Stimulated activated CD4-positive, alpha-beta T cell treated with anti-CD3 and anti-CD28 coated beads, TNF-alpha, amount 100 ng/mL, for 48 hours (primary cell): ENCODE results near the gene NDUFV2.
"Not testable (repeated sequence)": the region's sequence is repeated elsewhere in the genome, so short reads cannot be mapped to it uniquely, and the experiment has no call there.

Experiments used
- DNase-seq, 3 donors: peaks; one replicate each; pipeline ENCODE4 v3.0.0-alpha.2; 2020; ENCODE audit warnings: low read depth in 3 of 3

The NDUFV2 gene

GRCh38 chr18:9102508-9103375 lies at the start of gene NDUFV2:
Gene NDUFV2 (plus strand): TSS chr18:9102699. CDS start chr18:9102744, 45 bp downstream.
- peak; percentile 94 to 99 (median 97) for DNase-seq

- DNase-seq = no peak
Measured at GRCh38 chr18:9053814-9054213, 48.7 kb upstream of the NDUFV2 start.

DNA sequence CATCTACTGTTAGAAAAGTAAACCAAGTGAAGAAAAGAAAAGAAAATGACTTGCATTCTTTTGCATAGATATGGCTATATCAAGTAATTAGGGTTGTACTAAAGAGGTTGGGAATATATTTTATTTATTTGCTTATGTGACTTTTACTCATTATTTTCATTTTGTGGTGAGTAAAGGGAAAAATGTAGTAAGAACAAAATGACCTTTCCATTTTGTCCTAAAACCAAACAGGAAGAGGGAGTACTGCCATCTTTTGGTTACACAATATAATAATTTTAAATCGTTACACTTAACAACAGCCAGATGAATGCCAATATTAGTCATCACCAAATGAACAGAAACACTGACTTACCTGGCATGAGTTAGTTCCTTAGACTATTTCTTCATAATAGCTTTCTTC lies 47.3 kb upstream of the NDUFV2 start:
- no peak for DNase-seq

GRCh38 chr18:9055626-9056025 lies 46.9 kb upstream of the NDUFV2 start:
- no peak for DNase-seq

DNA sequence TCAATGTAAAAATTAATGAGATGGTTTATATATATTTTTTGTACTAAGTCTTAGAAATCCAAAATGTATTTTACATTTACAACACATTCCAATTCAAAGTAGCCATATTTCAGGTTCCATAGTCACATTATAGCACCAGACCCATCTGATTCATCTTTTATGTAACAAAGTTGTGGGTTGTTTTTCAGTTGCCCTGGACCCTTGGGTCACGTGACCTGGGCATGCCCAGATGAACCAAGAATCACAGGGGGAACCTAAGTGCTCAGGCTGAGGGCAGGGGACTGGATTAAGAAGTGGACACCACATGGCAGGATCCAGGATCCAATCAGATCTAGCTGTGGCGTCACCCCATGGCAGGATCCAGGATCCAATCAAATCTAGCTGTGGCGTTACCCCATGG lies 44.9 kb upstream of the NDUFV2 start:
- DNase-seq = no peak

DNA sequence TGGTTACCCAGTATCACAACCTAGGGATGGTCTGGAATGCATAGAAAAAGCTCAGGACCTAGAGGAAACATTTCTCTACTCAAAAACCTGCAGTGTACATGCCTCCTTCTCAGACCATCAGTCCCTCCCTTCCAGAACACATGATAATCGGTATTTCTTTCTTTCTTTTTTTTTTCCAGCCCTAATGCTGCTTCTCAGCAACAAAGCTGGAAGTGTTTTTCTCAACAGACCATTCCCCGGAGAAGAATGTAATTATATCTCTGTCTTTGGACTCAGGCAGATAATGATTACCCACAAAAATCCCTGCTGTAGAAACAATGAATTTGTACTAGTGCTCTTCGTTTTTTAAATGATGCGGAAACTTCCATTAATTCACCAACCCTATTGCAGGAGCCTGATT lies 44.1 kb upstream of the NDUFV2 start:
- no peak for DNase-seq

DNA sequence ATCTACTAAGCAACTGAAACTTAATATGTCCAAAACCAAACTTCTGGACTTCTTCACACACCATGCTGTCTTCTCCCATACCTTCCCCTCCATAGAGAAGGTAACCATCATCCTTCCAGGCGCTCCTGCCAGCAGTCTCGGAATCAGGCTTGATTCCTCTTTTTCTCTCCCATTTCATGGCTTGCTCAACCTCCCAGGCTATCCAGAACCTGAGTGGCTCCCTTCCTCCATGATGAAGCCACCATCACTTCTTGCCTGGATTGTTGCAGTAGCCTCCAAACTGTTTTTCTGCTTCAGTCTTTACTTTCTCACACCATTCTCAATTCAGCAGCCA lies 40.1 kb upstream of the NDUFV2 start:
- no peak for DNase-seq

GRCh38 chr18:9065864-9066263 lies 36.6 kb upstream of the NDUFV2 start:
- DNase-seq = no peak

- no peak for DNase-seq
Measured at GRCh38 chr18:9066358-9066757, 36.1 kb upstream of the NDUFV2 start.

DNA sequence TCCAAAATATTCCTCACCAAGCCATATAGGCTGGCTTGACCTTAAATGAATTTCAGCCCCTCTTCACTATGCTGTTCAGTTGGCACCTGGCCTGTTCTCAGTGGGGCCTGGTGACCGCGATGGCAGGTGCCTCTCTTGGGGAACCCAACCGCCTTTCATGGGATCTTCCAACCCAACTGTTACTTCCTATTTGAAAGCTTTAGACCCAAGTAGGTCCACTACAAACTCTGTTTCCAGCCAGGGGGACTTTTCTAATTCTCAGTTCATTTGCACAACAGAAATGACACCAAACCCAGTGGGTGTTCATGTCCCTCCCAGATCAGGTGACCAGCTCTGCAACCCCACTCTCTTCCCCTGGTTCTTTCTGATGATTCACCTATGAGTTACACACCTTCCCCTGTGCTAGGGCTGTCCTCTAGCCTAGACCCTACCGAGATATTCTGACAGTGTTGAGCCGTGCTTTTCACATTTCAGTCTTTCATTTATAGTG lies 35.6 kb upstream of the NDUFV2 start:
- no peak for DNase-seq

- no peak for DNase-seq
Measured at GRCh38 chr18:9067823-9068222, 34.7 kb upstream of the NDUFV2 start.

DNA sequence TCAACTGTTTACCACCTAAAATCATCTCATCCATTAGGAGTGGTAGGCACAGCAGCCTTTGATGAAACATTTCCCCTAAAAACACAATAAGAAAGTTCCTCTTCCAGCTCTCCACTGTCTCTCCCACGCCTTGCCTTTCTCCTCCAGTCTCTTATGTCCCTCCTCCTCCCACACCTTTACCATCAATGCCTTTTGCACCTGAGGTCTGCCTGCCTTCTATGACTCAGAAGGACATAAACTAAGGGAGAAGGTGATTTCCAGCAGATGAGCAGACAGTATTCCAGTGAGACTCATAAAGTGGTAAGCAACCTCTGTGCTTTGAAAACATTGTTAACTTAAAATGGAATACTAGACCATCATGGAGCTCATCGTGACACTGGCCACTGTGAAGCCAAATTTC lies 34.2 kb upstream of the NDUFV2 start:
- no peak for DNase-seq

- DNase-seq = no peak
Measured at GRCh38 chr18:9069601-9070000, 32.9 kb upstream of the NDUFV2 start.

- DNase-seq = no peak
Measured at GRCh38 chr18:9070212-9070611, 32.3 kb upstream of the NDUFV2 start.

DNA sequence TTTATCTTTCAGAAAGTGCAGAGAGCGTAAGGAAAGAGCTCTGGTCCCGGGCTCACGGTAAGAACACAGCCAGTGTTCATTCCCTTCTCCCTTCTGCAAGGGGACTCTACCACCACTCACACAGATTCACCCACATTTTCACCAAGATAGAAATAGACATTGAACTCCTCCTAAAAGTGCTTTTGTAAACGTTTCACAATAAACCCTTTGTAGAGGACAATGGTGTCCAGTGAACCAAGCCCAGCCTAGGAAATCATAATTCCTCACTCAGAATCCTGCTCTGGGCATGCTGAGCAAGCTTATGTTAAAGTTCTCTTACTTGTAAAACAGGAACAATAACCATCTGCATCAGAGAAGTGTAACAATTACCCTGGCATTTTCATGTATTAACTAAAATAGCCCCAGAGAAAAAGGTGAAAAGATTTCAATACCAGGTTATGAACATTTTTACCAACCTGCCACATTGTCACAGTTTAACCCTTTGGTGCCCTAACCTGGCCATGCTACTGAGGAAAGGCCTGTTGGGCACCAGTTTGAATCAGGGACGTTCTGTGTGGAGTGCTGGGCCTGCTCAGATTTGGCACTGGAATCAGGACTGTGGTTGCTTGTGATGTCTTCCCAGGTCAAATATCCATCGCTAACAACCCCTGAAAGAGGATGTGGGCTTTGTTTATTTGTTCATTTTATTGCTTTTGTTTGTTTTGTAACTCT lies 22.5 kb upstream of the NDUFV2 start:
- DNase-seq = no peak

DNA sequence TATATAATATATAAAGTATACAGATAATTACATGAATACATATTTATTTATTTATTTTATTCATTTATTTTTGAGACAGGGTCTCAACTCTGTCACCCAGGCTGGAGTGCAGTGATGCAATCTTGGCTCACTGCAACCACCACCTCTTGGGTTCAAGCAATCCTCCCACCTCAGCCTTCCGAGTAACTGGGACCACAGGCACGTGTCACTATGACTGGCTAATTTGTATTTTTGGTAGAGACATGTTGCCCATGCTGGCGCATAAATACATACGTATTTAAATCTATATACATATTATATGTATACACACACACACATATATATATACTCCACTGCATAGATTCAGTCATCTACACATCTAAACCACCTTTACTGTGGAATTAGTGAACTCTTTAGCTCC lies 20.6 kb upstream of the NDUFV2 start:
- peak in 2 of 3 donors; percentile 37 to 60 for DNase-seq

DNA sequence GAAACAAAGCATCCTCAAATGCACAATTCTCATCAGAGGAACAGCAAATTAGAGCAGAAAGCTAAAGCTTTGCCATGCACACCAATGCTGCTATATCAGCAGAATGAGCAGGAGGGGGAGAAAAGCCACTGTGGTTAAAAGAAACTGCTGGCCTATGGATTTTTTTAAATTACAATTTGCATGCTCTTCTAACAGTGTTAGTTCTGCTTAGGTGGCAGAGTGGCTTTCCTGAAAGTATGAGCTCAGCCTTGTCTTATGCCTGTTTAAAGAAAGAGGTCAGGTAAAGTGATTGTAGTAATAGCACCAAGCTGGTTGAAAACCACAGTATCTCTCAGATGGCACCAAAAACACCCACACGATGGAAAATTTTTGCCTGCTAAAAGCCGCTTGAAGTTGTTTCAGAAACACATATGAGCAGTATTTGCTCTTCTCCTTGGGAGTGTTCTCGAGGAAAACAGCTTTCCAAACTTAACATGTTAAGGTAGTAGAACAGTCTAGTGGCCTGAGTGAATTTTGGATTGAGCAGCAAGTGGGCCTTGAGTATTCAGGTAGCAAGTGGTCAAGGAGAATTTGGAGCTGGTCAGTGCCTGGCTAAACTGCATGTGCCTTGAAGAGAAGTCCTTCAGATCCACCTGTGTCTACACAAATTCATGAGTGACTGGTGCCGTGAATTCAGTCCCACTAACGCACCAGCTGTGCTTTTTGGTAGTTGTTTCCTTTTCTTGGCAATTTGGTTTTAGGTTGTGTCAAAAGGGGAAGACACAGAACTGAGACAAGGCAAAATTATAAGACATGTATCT lies 19.6 kb upstream of the NDUFV2 start:
- peak; percentile 37 to 49 (median 41) for DNase-seq

GRCh38 chr18:9086015-9086414 lies 16.5 kb upstream of the NDUFV2 start:
- no peak for DNase-seq

DNA sequence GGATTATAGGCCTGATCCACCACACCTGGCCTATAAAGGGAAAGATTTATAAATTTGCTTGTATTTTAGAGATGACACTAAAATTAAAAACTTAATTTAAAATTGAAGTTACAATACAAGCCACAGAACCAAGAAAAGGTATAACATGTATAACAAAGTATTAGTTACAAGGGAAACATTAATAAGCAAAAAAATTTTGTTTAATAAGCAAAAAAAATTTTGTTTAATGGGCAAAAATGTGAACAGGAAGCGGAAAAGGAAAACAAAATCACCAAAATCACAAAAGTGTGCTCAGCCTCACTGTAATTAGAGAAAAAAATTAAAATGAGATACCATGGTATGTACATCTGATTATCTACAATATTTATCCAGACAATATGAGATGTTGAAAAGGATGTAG lies 15.9 kb upstream of the NDUFV2 start:
- no peak for DNase-seq

GRCh38 chr18:9087144-9087543 lies 15.4 kb upstream of the NDUFV2 start:
- no peak for DNase-seq

- DNase-seq = no peak
Measured at GRCh38 chr18:9088252-9088651, 14.2 kb upstream of the NDUFV2 start.

DNA sequence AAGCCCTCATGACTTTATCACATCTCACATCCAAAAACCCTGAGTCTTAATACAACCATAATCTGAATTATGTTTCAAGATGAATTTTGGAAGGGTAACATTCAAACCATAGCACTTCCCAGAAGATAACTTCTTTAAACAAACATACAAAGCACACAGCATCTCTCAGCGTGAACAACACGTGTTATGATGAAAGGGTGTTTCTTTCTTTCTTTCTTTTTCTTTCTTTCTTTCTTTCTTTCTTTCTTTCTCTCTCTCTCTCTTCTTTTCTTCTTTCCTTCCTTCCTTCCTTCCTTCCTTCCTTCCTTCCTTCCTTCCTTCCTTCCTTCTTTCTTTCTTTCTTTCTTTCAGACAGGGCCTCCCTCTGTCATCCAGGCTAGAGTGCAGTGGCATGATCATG lies 13.8 kb upstream of the NDUFV2 start:
- not testable (repeated sequence) for DNase-seq
